ENCODE measurements around the gene DMRTA1.
A peak's percentile ranks its signal among the peaks of the same experiment; 100 is the strongest.
"Not testable (repeated sequence)": the region's sequence is repeated elsewhere in the genome, so short reads cannot be mapped to it uniquely, and the experiment has no call there.

DMRTA1 gene

GRCh38 chr9:22457448-22457847 is 10.8 kb downstream of the DMRTA1 start:
- no peak for DNase-seq

GRCh38 chr9:22463205-22463604 is 16.6 kb downstream of the DMRTA1 start:
- DNase-seq = no peak

- peak; percentile 35 for DNase-seq
Measured at GRCh38 chr9:22469928-22470544, 23.4 kb downstream of the DMRTA1 start.

- DNase-seq = no peak
Measured at GRCh38 chr9:22481566-22481965, 34.9 kb downstream of the DMRTA1 start.

- DNase-seq = no peak
Measured at GRCh38 chr9:22483528-22484070, 37.0 kb downstream of the DMRTA1 start.

- DNase-seq = not testable (repeated sequence)
Measured at GRCh38 chr9:22496197-22496596, 49.6 kb downstream of the DMRTA1 start.

Measured in fibroblast of skin of back (primary cell).